Activated CD4-positive, alpha-beta T cell treated with anti-CD3 and anti-CD28 coated beads for 4 hours (primary cell): ENCODE measurements around the gene IGBP1.
"Not testable (repeated sequence)": the region's sequence is repeated elsewhere in the genome, so short reads cannot be mapped to it uniquely, and the experiment has no call there.

Source experiments
- DNase-seq, 2 donors: peaks; one replicate each; pipeline ENCODE4 v3.0.0-alpha.2; 2020

IGBP1 gene

DNA sequence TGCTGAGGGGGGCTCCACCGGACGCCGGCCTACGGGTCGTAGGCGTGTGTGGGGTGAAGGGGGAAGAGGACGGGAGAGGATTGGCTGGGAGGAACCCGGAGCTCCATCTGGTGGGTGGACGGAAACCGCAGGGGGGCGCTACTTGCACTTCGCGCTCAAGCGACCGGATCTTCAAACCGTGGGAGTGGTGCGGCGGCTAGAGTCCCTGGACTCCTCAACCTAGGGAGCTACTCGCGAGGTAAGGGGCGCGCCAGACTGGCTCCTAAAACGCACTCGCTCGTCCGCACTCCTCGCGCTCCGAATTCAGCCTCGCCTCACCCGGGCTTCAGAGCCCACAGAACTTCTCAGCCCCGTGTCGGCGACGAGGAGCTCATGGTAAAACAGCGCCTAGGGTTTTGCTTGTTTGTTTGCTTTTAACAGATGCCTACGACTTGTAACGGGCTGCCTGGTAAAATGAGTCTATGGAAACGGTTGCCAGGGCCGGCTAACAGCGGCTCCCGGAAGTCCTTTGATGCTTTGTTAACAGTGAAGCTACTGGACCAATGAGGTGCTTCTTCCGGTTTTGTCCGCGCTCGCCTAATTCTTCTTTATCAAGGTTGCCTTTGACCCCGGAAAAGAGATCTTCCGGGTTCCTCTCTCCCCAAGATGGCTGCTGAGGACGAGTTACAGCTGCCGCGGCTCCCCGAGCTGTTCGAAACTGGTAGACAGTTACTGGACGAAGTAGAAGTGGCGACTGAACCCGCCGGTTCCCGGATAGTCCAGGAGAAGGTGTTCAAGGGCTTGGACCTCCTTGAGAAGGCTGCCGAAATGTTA is at the start of gene IGBP1:
IGBP1 (plus strand) TSS at position 145 of the 813 bp plus-strand sequence; CDS start at position 646, 501 bp downstream.
- peak; percentile 65 to 70 for DNase-seq

GRCh38 chrX:70084592-70085240 is 48.5 kb upstream of the IGBP1 start:
- DNase-seq = no peak

GRCh38 chrX:70087857-70088630 is 45.2 kb upstream of the IGBP1 start:
- DNase-seq = no peak

DNA sequence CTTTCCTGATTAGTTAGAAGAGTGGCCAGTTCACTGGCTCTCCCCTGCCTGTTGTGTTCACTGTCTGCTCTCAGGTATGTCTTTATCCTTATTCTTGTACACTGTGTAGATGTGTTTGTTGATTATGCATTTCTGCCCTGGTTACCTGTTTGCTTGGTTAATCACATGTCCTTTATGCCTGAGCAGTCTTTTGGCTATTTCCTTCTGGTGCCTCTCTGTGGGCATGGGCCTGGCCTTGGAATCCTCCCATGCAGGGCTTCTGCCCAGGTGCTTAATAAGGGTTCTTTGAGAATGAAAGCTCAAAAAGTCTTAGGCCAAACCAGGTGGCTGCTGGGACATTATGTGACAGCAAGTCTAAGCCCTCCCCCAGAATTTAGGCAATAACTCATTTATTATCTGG is 44.5 kb upstream of the IGBP1 start:
- DNase-seq = no peak

DNA sequence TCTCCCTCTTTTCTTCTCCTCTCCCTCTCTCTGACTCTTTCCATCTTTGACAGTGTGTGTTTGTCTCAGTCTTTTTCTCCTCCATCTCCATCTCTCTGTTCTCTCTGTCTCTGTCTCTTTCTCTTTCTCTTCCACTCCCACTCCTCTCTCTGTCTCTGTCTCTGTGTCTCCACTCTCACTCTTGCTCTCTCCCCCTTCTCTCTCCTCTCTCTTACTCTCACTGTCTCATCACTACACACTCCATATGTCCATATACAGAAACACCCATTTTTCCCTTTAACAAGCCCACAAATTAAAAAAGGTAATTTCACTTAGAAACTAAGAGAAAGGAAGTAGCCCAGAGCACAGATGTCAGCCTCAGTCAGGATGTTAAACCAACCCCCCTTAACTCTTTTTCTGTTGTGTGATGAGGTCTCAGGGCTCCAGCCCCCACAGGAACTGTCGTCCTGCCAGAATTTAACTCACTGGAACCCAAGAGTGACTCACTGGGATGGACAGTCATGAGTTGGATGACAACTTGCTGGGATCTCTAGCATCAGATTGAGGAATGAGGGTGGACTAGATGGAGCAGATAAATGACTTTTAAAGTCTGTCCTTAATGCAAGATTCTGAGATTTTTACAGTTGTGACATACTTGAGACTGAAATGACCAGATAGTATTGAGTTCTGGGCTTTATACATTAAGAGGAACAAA is 43.5 kb upstream of the IGBP1 start:
- DNase-seq = no peak

GRCh38 chrX:70092247-70092646 is 41.0 kb upstream of the IGBP1 start:
- DNase-seq = no peak

GRCh38 chrX:70096052-70096451 is 37.2 kb upstream of the IGBP1 start:
- no peak for DNase-seq

DNA sequence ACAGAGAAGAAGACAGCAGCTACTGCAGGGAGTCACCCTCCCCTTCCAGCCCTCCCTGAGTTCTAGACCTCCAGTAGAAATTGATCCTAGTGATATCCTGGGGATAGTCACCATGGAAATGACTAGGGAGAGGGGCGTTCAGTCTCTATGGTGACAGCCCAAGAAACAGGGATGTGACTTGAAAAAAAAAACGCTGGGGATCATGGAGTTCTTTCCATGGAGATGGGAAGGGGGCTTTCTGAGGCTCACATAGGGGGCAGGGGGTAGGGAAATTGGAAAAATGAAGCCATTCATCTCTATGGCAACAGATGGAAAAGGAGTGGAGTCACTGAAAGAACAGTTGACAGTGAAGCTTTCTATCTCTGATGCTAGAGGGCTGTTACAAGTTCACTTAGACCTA is 28.0 kb upstream of the IGBP1 start:
- DNase-seq = no peak

DNA sequence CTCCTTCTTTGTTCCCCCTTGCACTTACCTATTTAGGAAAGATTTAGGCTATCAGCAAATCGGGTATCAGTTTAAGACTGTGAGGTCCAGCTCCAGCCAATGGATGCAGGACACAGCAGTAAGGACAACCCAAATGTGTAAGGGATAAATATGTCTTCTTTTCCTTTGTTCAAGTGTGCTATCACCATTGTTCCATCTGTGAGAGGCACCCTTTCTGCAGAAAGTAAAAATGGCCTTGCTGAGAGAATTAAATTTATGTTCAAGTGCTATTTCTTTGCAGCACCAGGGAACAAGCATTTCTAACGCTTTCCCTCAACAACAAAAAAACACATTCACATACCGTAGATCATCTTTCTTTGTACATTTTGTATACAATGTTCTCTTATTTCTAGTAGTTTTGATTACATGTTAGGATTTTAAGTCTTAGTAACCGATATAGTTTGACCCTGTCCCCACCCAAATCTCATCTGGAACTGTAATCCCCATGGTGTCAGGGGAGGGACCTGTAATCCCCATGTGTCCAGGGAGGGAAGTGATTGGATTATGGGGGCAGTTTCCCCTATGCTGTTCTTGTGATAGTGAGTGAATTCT is 21.7 kb upstream of the IGBP1 start:
- DNase-seq = not testable (repeated sequence)

- DNase-seq = no peak
These were observed 15.5 kb upstream of the IGBP1 start for GRCh38 chrX:70117738-70118137.

DNA sequence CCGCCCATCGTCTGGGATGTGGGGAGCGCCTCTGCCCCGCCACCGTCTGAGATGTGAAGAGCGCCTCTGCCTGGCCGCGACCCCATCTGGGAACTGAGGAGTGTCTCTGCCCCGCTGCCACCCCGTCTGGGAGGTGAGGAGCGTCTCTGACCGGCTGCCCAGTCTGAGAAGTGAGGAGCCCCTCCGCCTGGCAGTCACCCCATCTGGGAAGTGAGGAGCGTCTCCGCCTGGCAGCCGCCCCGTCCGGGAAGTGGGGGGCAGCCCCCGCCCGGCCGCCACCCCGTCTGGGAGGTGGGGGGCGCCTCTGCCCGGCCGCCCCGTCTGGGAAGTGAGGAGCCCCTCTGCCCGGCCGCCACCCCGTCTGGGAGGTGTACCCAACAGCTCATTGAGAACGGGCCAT is 10.2 kb upstream of the IGBP1 start:
- not testable (repeated sequence) for DNase-seq

- DNase-seq = no peak
These were observed 8.6 kb upstream of the IGBP1 start for GRCh38 chrX:70124678-70125077.

DNA sequence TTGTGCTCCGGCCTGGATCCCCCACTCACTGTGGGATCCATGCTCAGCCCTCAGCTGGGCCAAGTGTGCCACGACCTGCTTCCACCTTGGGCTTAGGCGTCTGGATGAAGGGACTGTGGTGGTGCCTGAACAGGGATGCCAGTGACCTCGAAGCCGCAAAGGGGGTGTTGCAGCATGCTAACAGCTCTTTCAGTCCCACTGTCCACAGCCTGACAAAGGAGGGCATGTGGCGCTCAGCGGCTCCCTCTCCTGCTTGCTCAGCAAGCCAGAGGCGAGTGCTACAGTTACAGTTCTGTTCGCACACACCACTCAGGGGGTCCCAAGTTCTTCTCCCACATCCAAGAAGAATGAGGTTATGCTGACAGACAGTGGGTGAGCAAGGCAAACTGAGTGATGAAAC is 5.2 kb upstream of the IGBP1 start:
- DNase-seq = no peak

DNA sequence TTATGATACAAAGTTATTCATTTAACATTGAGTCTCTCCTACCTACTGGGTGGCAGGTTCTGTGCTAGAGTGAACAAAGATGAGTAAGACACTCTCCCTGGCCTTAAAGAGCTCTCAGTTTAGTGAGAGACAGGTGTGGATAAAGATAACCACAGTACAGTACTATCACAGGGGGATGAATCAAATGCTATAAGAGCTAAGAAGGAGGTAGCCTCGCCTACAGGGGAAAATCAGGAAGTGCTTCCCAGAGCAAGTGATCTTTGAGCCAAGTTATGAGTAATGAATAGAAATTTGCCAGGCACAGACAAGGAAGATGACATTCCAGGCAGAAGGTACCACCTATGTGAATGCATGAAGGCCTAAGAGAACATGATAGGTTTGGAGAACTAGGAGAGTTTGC is 3.4 kb upstream of the IGBP1 start:
- no peak for DNase-seq

DNA sequence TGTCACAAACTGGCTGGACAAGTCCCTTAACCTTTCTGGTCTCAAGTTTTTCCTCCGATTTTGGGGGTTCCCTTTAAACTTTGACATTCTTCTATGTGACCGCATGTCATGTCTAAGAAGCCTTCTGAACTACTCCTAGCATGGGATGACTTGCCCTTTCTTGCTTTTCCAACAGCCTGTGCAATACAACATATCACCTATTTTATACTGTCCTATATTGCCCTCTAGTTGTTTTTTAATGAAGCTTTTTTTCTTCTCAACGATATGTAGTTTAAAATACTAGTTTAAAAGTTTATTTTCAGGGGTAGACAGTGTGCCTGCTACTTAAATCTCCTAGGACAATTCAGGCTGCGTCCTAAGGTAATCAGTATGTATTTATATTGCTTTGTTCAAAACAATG is 1.0 kb upstream of the IGBP1 start:
- DNase-seq = no peak

DNA sequence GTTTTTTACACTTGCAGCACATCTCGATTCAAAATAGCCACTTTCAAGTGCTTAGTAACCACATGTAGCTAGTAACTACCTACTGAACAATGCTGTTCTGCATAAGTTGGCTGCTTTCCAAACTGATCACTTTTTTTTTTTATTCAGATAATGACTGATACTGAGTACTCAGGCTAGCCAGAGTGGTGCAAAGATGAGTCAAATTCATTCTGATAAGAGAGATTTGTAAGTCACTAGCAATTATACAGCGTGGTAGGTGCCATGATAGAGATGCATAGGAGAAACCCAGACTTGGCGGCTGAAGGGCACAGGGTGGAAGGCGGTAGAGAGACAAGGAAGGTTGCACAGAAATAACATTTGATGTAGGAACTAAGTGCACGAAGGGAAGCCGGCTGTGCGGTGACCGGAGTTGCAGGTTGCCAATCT is 357 bp upstream of the IGBP1 start:
- DNase-seq = no peak

GRCh38 chrX:70134116-70134477 is 850 bp downstream of the IGBP1 start:
- no peak for DNase-seq

DNA sequence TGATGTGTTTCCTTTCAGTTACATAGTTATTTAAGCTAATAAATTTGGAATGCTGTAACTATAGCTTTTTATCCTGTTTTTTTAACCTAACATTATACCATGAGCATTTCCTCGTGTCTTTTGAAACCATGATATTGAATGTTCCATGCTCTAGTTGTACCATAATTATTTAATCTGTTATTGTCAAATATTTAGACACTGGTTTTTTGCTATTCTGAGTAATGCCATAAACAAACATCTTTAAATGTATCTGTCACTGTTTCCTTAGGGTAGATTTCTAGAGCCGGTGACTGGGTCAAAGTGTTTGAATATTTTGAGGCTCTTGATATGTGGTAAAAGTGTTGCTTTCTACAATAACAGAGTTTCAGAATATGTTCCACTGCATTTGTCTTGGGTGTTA is 5.4 kb downstream of the IGBP1 start:
- no peak for DNase-seq

GRCh38 chrX:70139736-70140135 is 6.5 kb downstream of the IGBP1 start:
- no peak for DNase-seq

- no peak for DNase-seq
These were observed 8.1 kb downstream of the IGBP1 start for GRCh38 chrX:70141373-70141772.

- no peak for DNase-seq
These were observed 33.6 kb downstream of the IGBP1 start for GRCh38 chrX:70166601-70167590.
